Immature natural killer cell (primary cell): ENCODE data around the gene CRKL. TPM values are rescaled to one million over a fixed set of nuclear protein-coding genes. Genes with fewer than 3 reads are reported as not detected.
A peak's percentile ranks its signal among the peaks of the same experiment; 100 is the strongest.

ENCODE experiments used
- DNase-seq, 3 donors: peaks; one replicate each; pipeline ENCODE4 v3.0.0; 2022; ENCODE audit warnings: mixed read lengths in 1 of 3
- H3K27ac Mint-ChIP-seq, 6 donors: one replicate each; pipeline ENCODE4 v1.8.0; 2020; ENCODE audit warnings: mixed read lengths in 6 of 6, mild to moderate bottlenecking in 5 of 6, inconsistent platforms in 4 of 6, moderate library complexity in 3 of 6
- H3K27me3 Mint-ChIP-seq, 3 donors: one replicate each; pipeline ENCODE4 v1.8.0; 2020 to 2021; ENCODE audit warnings: low read depth in 3 of 3, mild to moderate bottlenecking in 3 of 3, mixed read lengths in 3 of 3, moderate library complexity in 3 of 3, inconsistent platforms in 1 of 3
- H3K36me3 Mint-ChIP-seq, 3 donors: one replicate each; pipeline ENCODE4 v1.8.0; 2020; ENCODE audit warnings: mixed read lengths in 3 of 3, inconsistent platforms in 2 of 3, mild to moderate bottlenecking in 2 of 3
- H3K4me1 Mint-ChIP-seq, 2 donors: one replicate each; pipeline ENCODE4 v1.8.0; 2020; ENCODE audit warnings: inconsistent platforms in 2 of 2, mild to moderate bottlenecking in 2 of 2, mixed read lengths in 2 of 2, moderate library complexity in 1 of 2
- H3K4me3 Mint-ChIP-seq, 5 donors: one replicate each; pipeline ENCODE4 v1.8.0; 2020; ENCODE audit warnings: mild to moderate bottlenecking in 5 of 5, mixed read lengths in 5 of 5, inconsistent platforms in 3 of 5, moderate library complexity in 3 of 5
- H3K9me3 Mint-ChIP-seq, 6 donors: one replicate each; pipeline ENCODE4 v1.8.0; 2020; ENCODE audit warnings: mild to moderate bottlenecking in 6 of 6, mixed read lengths in 6 of 6, inconsistent platforms in 4 of 6, moderate library complexity in 3 of 6
- polyA plus RNA-seq, 3 donors: library from polyadenylated mRNA; unstranded; fragments of 300-500 nt; fragmentation: Illumina TruSeq; gene quantifications; one replicate each; pipeline ENCODE4 v1.2.3, GENCODE V29; 2021

The CRKL gene
- polyA plus RNA-seq, 3 donors from 2014 or later: 26.7 to 50.7 (median 43.1) TPM

DNA sequence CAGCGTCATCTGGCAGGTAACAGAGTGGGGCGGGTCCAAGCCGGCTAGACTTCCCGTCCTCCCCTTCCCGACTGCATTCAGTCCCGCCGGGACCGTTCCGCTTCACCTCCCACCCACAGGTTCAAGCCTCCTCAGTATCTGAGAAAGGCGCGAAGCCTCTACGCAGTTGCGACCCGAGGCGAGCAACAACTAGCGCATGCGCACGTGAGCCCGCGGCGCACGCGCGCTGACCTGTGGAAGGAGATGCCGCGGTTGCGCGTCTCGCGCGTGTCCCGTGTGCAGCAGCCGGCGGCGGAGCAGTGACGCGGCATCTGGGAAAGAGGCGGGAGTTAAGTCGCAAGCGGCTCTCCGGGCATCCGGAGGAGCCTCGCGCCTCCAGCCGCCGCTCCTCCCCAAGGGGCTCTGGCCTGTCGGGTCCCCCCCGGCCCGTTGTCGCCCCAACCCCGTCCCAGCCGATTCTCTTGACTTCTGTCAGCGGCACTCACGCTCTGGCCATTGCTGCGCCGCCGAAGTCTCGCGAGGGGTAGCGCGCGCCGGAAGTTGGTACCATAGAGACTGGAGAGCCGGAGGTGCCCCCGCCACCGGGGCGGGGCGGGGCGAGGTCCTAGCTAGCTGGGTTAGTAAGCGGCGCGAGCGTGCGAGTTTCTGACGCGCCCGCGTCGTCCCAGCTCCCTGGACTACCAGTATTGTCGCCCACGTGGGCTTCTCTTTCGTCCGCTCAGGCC, 84.6 kb downstream of the CRKL start, which contains the start of gene THAP7:
THAP7 (minus strand) TSS at position 518 of the 725 bp plus-strand sequence; CDS start at position 311, 207 bp downstream.
- peak; percentile 97 to 98 (median 98) for DNase-seq
- Mint-ChIP-seq H3K4me1 (peaks cover 28 to 35% of the 10 kb centered on the region in 2 donors), H3K9me3 (no peaks in the 10 kb centered on the region), H3K36me3 (no peaks in the 10 kb centered on the region), H3K27me3 (peaks cover 10 to 16% (median 11%) of the 10 kb centered on the region in 3 donors), H3K4me3 (peak within 1 kb of the TSS; percentile 86 to 98 (median 95)), H3K27ac (peak within 1 kb of the TSS; percentile 97 to 100 (median 99))

Other genes with a start within 250 kb of the CRKL start
- gene SERPIND1, start 143.3 kb upstream of the CRKL start, polyA plus RNA-seq: under 1 TPM in 1 of 3 donors, not detected in 2; 0.43 TPM
- 10 to 100 TPM; 31.5 to 80.0 (median 33.7) TPM for gene PI4KA, start 58.6 kb upstream of the CRKL start, polyA plus RNA-seq
- gene SNAP29, start 58.4 kb upstream of the CRKL start, polyA plus RNA-seq: 10 to 100 TPM; 25.3 to 35.8 (median 35.7) TPM
- gene AIFM3, start 49.8 kb downstream of the CRKL start, polyA plus RNA-seq: 1 to 10 TPM in 1 of 3 donors, under 1 TPM in 1, not detected in 1; 0.30 to 1.4 TPM
- 10 to 100 TPM in 2 of 3 donors, 1 to 10 TPM in 1; 8.1 to 18.4 (median 11.1) TPM for gene LZTR1, start 64.9 kb downstream of the CRKL start, polyA plus RNA-seq
- gene THAP7, start 84.7 kb downstream of the CRKL start, polyA plus RNA-seq: 10 to 100 TPM; 28.9 to 41.4 (median 32.9) TPM
- not detected for gene P2RX6, start 97.8 kb downstream of the CRKL start, polyA plus RNA-seq
- not detected for gene SLC7A4, start 115.2 kb downstream of the CRKL start, polyA plus RNA-seq
- not detected for gene LRRC74B, start 128.5 kb downstream of the CRKL start, polyA plus RNA-seq